GM18505 (cell line): Measurements from ENCODE around the gene TMEM179B.

Experiments
- ATAC-seq: cut with Tn5 transposase; IDR thresholded peaks from one replicate; pipeline ENCODE4 v1.9.1; 2021; ENCODE audit not compliant: unreplicated experiment
- POLR2A ChIP-seq: IDR thresholded peaks from 4 replicates; pipeline ENCODE4 v1.6.1; 2011; ENCODE audit warnings: borderline replicate concordance; ENCODE audit not compliant: insufficient read depth, insufficient read length; ENCODE audit errors: extremely low read depth

The TMEM179B gene

GRCh38 chr11:62774407-62774806 lies 12.8 kb upstream of the TMEM179B start:
- no peak for ATAC-seq
- no peak for TF ChIP-seq POLR2A

- TF ChIP-seq POLR2A = no peak
- no peak for ATAC-seq
These were observed 11.6 kb upstream of the TMEM179B start for GRCh38 chr11:62775646-62776045.

- TF ChIP-seq POLR2A = no peak
- ATAC-seq = no peak
These were observed 9.8 kb upstream of the TMEM179B start for GRCh38 chr11:62777389-62777788.

GRCh38 chr11:62778441-62778840 lies 8.8 kb upstream of the TMEM179B start:
- TF ChIP-seq POLR2A = no peak
- no peak for ATAC-seq

GRCh38 chr11:62782753-62783152 lies 4.4 kb upstream of the TMEM179B start:
- no peak for ATAC-seq
- TF ChIP-seq POLR2A = no peak

GRCh38 chr11:62786318-62787004 lies 741 bp upstream of the TMEM179B start:
- peak; percentile 65 for ATAC-seq
- no peak for TF ChIP-seq POLR2A

GRCh38 chr11:62788991-62789390 lies 1.8 kb downstream of the TMEM179B start:
- no peak for TF ChIP-seq POLR2A
- ATAC-seq = no peak

GRCh38 chr11:62789576-62789975 lies 2.4 kb downstream of the TMEM179B start:
- ATAC-seq = no peak
- no peak for TF ChIP-seq POLR2A

GRCh38 chr11:62791501-62792201 lies 4.4 kb downstream of the TMEM179B start, which contains the start of gene TMEM223:
TSS of gene TMEM223 (minus strand) at chr11:62792006. CDS start at chr11:62791994, 12 bp downstream.
- peak; percentile 62 for ATAC-seq
- peak; percentile 93 for TF ChIP-seq POLR2A

- TF ChIP-seq POLR2A = no peak
- peak; percentile 6 for ATAC-seq
These were observed 5.0 kb downstream of the TMEM179B start for GRCh38 chr11:62792202-62792575.

- TF ChIP-seq POLR2A = no peak
- no peak for ATAC-seq
These were observed 7.1 kb downstream of the TMEM179B start for GRCh38 chr11:62794201-62794775.

GRCh38 chr11:62796281-62796680 lies 9.1 kb downstream of the TMEM179B start:
- no peak for TF ChIP-seq POLR2A
- ATAC-seq = no peak

GRCh38 chr11:62799486-62799885 lies 12.3 kb downstream of the TMEM179B start:
- ATAC-seq = no peak
- TF ChIP-seq POLR2A = no peak

GRCh38 chr11:62801071-62801470 lies 13.9 kb downstream of the TMEM179B start:
- ATAC-seq = no peak
- TF ChIP-seq POLR2A = no peak
